ENCODE results near the gene TUBGCP6. TPM values are rescaled to one million over a fixed set of nuclear protein-coding genes. Genes with fewer than 3 reads are reported as not detected.

The TUBGCP6 gene
- total and polyA plus RNA-seq, 2 donors (not counting 3 experiments of a cell fraction or from before 2014, with no cell fraction given) = 33.1 to 45.3 TPM

- Histone ChIP-seq H3K79me2 (ENCODE audit: control insufficient read depth, insufficient read depth, low read length) (peaks cover 22% of the 10 kb centered on the region), H3K9me3 (replicated peaks; ENCODE audit: control insufficient read depth, insufficient read depth, low read length) (no peaks in the 10 kb centered on the region), H3K27me3 (ENCODE audit: control insufficient read depth in 2 of 2, insufficient read depth in 2 of 2, low read length in 2 of 2) (no peaks in the 10 kb centered on the region), H4K20me1 (replicated peaks; ENCODE audit: control insufficient read depth, extremely low read depth, insufficient read depth, low read length) (no peaks in the 10 kb centered on the region), H3K36me3 (ENCODE audit: control insufficient read depth in 2 of 2, extremely low read depth in 1 of 2, insufficient read depth in 2 of 2, low read length in 2 of 2) (peaks cover 0 to 36% of the 10 kb centered on the region in 2 experiments), H3K9ac (replicated peaks; ENCODE audit: extremely low read depth, insufficient read depth, low read length) (no peak overlapping the region), H3K27ac (ENCODE audit: insufficient read depth, low read depth, low read length) (no peak overlapping the region), H3K9me1 (replicated peaks; ENCODE audit: control insufficient read depth, extremely low read depth, insufficient read depth, low read length) (no peaks in the 10 kb centered on the region), H3K4me2 (ENCODE audit: insufficient read depth, low read length) (no peak overlapping the region), H3K4me1 (ENCODE audit: control insufficient read depth, extremely low read depth, insufficient read depth, low read length) (peaks cover 8% of the 10 kb centered on the region), H2AFZ (ENCODE audit: low read depth, low read length) (no peak overlapping the region), H3K4me3 (replicated peaks in 1 of 3; ENCODE audit: insufficient read depth in 1 of 3, low read depth in 1 of 3, low read length in 3 of 3) (no peak overlapping the region)
- DNase-seq (ENCODE audit: low read depth, low spot score) (no peak), FAIRE-seq (no peak)
- POLR2A ChIA-PET = no interaction called here
- intact Hi-C loops (cut with micrococcal nuclease) = no loop called here
- no TSS peak for BruUV-seq (replicated peaks)
- dilution Hi-C loops (cut with MboI; ENCODE audit: extremely low pct_ligation_motif_present, low sequenced_read_pairs) = no loop called here
- CTCF ChIA-PET = no interaction called here
- no peak for TF ChIP-seq POLR2AphosphoS5 (IDR thresholded peaks at IDR 0.05; ENCODE audit: insufficient read depth, low read depth, low read length)
- TF ChIP-seq GATA2 (IDR thresholded peaks at IDR 0.05; ENCODE audit: insufficient read depth, insufficient read length, low read depth, low read length) = no peak
- TF ChIP-seq CTCF (IDR thresholded peaks at IDR 0.05; ENCODE audit: extremely low read depth in 1 of 2, insufficient read depth in 1 of 2, low read depth in 1 of 2, low read length in 2 of 2) = no peak
- TF ChIP-seq MAX (IDR thresholded peaks at IDR 0.05; ENCODE audit: insufficient read depth, insufficient read length) = no peak
- TF ChIP-seq EZH2 (IDR thresholded peaks at IDR 0.05; ENCODE audit: borderline replicate concordance, low read depth, low read length, severe bottlenecking) = no peak
- TF ChIP-seq POLR2A (IDR thresholded peaks at IDR 0.05; ENCODE audit: low read depth, low read length) = no peak
- no peak for TF ChIP-seq MYC (IDR thresholded peaks at IDR 0.05; ENCODE audit: low read depth, low read length)
- no peak for TF ChIP-seq JUN (IDR thresholded peaks at IDR 0.05; ENCODE audit: borderline replicate concordance, insufficient read depth, insufficient read length, low read depth)
- no peak for TF ChIP-seq FOS (IDR thresholded peaks at IDR 0.05; ENCODE audit: borderline replicate concordance, insufficient read depth, low read length)
Measured at GRCh38 chr22:50257041-50257440, 12.2 kb upstream of the TUBGCP6 start.

Measured in endothelial cell of umbilical vein (primary cell).